ENCODE data around the gene NT5C1A. TPM values are rescaled to one million over a fixed set of nuclear protein-coding genes. Genes with fewer than 3 reads are reported as not detected.

The NT5C1A gene
- total and polyA plus RNA-seq, 2 donors (not counting 1 experiment from before 2014, with no cell fraction given) = not detected

- Histone ChIP-seq H3K27ac (ENCODE audit: low read length in 2 of 2) (no peak overlapping the region), H3K79me2 (ENCODE audit: control insufficient read depth, insufficient read depth, low read length) (no peaks in the 10 kb centered on the region), H3K4me3 (ENCODE audit: control extremely low read depth in 1 of 5, extremely low read depth in 1 of 5, insufficient read depth in 1 of 5, low read depth in 2 of 5, low read length in 4 of 5) (no peak overlapping the region), H3K36me3 (replicated peaks in 1 of 2; ENCODE audit: control extremely low read depth in 1 of 2, control insufficient read depth in 1 of 2, extremely low read depth in 1 of 2, insufficient read depth in 2 of 2, low read length in 1 of 2) (no peaks in the 10 kb centered on the region), H3K9me3 (ENCODE audit: control extremely low read depth in 1 of 3, control insufficient read depth in 2 of 3, insufficient read depth in 1 of 3, low read length in 2 of 3) (no peaks in the 10 kb centered on the region), H3K27me3 (replicated peaks in 1 of 4; ENCODE audit: control extremely low read depth in 1 of 4, control insufficient read depth in 3 of 4, insufficient read depth in 4 of 4, low read length in 3 of 4) (peaks cover 0 to 39% (median 22%) of the 10 kb centered on the region in 4 experiments), H4K20me1 (ENCODE audit: control insufficient read depth, insufficient read depth, low read length, poor library complexity, severe bottlenecking) (no peaks in the 10 kb centered on the region), H3K4me1 (ENCODE audit: control insufficient read depth in 2 of 2, insufficient read depth in 2 of 2, low read length in 2 of 2) (peaks cover 12 to 20% of the 10 kb centered on the region in 2 donors), H2AFZ (ENCODE audit: insufficient read depth, low read depth, low read length, poor library complexity, severe bottlenecking) (no peak overlapping the region), H3K9ac (ENCODE audit: low read length) (no peak overlapping the region), H3K4me2 (replicated peaks; ENCODE audit: low read depth, low read length, poor library complexity, severe bottlenecking) (no peak overlapping the region)
- ChIA-PET CTCF (interaction anchor here (1.6 to 11.3 kb wide), 2 partner anchors 12 to 21 kb away, joined by 4 to 113 read pairs; no protein-coding TSS in a partner anchor), POLR2A (no interaction called here)
- Mint-ChIP-seq H3K4me1 (peaks cover 7% of the 10 kb centered on the region), H3K9me3 (ENCODE audit: insufficient read depth) (no peaks in the 10 kb centered on the region), H3K27me3 (peaks cover 31% of the 10 kb centered on the region), H3K4me3 (no peak overlapping the region), H3K27ac (no peak overlapping the region)
- intact Hi-C loops (cut with micrococcal nuclease) = no loop called here
- WGBS (ENCODE audit: insufficient coverage) = 94% methylated on average over 3 of the region's 3 CpGs
- ATAC-seq (ENCODE audit: low read depth) = no peak
- no peak for DNase-seq
- TF ChIP-seq, protein P1, sequence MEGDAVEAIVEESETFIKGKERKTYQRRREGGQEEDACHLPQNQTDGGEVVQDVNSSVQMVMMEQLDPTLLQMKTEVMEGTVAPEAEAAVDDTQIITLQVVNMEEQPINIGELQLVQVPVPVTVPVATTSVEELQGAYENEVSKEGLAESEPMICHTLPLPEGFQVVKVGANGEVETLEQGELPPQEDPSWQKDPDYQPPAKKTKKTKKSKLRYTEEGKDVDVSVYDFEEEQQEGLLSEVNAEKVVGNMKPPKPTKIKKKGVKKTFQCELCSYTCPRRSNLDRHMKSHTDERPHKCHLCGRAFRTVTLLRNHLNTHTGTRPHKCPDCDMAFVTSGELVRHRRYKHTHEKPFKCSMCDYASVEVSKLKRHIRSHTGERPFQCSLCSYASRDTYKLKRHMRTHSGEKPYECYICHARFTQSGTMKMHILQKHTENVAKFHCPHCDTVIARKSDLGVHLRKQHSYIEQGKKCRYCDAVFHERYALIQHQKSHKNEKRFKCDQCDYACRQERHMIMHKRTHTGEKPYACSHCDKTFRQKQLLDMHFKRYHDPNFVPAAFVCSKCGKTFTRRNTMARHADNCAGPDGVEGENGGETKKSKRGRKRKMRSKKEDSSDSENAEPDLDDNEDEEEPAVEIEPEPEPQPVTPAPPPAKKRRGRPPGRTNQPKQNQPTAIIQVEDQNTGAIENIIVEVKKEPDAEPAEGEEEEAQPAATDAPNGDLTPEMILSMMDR (IDR thresholded peaks at IDR 0.05) = no peak
- no peak for TF ChIP-seq EZH2 (IDR thresholded peaks at IDR 0.05; ENCODE audit: borderline replicate concordance, insufficient read depth, low read depth, low read length, poor library complexity, severe bottlenecking)
Observed at GRCh38 chr1:39668111-39668510, 3.8 kb downstream of the NT5C1A start.

DNA sequence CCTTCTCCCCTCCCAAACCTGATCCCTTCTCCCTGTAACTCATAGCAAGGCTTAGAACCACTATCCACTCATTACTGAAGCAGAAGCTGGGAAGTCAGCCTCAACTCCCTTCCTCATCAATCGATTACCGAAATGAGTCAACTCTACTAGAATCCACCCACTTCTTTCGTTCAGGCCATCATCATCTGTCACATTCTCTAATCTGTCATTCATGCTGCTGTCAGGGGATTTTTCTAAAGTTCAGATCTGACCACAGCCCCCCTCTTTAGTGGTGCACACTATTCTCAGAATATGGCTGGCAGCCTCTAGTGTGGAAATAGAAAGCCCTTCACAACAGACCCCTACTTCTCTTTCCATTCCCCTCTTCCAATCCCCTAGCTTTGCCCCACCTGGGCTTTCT lies 5.1 kb downstream of the NT5C1A start:
- Histone ChIP-seq H3K4me1 (ENCODE audit: control insufficient read depth in 2 of 2, insufficient read depth in 2 of 2, low read length in 2 of 2) (peaks cover 8 to 9% of the 10 kb centered on the region in 2 donors), H3K9ac (ENCODE audit: low read length) (no peak overlapping the region), H3K36me3 (replicated peaks in 1 of 2; ENCODE audit: control extremely low read depth in 1 of 2, control insufficient read depth in 1 of 2, extremely low read depth in 1 of 2, insufficient read depth in 2 of 2, low read length in 1 of 2) (no peaks in the 10 kb centered on the region), H3K79me2 (ENCODE audit: control insufficient read depth, insufficient read depth, low read length) (no peaks in the 10 kb centered on the region), H2AFZ (ENCODE audit: insufficient read depth, low read depth, low read length, poor library complexity, severe bottlenecking) (no peak overlapping the region), H3K4me2 (replicated peaks; ENCODE audit: low read depth, low read length, poor library complexity, severe bottlenecking) (no peak overlapping the region), H3K27me3 (replicated peaks in 1 of 4; ENCODE audit: control extremely low read depth in 1 of 4, control insufficient read depth in 3 of 4, insufficient read depth in 4 of 4, low read length in 3 of 4) (peaks cover 0 to 29% (median 14%) of the 10 kb centered on the region in 4 experiments), H3K27ac (ENCODE audit: low read length in 2 of 2) (no peak overlapping the region), H3K9me3 (ENCODE audit: control extremely low read depth in 1 of 3, control insufficient read depth in 2 of 3, insufficient read depth in 1 of 3, low read length in 2 of 3) (no peaks in the 10 kb centered on the region), H3K4me3 (ENCODE audit: control extremely low read depth in 1 of 5, extremely low read depth in 1 of 5, insufficient read depth in 1 of 5, low read depth in 2 of 5, low read length in 4 of 5) (no peak overlapping the region), H4K20me1 (ENCODE audit: control insufficient read depth, insufficient read depth, low read length, poor library complexity, severe bottlenecking) (no peaks in the 10 kb centered on the region)
- Mint-ChIP-seq H3K27me3 (peaks cover 21% of the 10 kb centered on the region), H3K4me1 (peaks cover 5% of the 10 kb centered on the region), H3K9me3 (ENCODE audit: insufficient read depth) (no peaks in the 10 kb centered on the region), H3K27ac (no peak overlapping the region), H3K4me3 (no peak overlapping the region)
- CTCF ChIA-PET = interaction anchor here (11.3 kb wide), 1 partner anchor 10 kb away, joined by 113 read pairs; no protein-coding TSS in a partner anchor
- TF ChIP-seq EZH2 (IDR thresholded peaks at IDR 0.05; ENCODE audit: borderline replicate concordance, insufficient read depth, low read depth, low read length, poor library complexity, severe bottlenecking) = no peak
- TF ChIP-seq, protein P1 (IDR thresholded peaks at IDR 0.05) = no peak
- WGBS (ENCODE audit: insufficient coverage) = 66% methylated on average over 2 of the region's 3 CpGs
- POLR2A ChIA-PET = no interaction called here
- intact Hi-C loops (cut with micrococcal nuclease) = no loop called here
- DNase-seq (no peak), ATAC-seq (ENCODE audit: low read depth) (no peak)
